ENCODE measurements around the gene TEX51. TPM values are rescaled to one million over a fixed set of nuclear protein-coding genes. Genes with fewer than 3 reads are reported as not detected.

Gene TEX51
- polyA plus RNA-seq, 1 of the 3 experiments (the other 2 are of a cell fraction): not detected

DNA sequence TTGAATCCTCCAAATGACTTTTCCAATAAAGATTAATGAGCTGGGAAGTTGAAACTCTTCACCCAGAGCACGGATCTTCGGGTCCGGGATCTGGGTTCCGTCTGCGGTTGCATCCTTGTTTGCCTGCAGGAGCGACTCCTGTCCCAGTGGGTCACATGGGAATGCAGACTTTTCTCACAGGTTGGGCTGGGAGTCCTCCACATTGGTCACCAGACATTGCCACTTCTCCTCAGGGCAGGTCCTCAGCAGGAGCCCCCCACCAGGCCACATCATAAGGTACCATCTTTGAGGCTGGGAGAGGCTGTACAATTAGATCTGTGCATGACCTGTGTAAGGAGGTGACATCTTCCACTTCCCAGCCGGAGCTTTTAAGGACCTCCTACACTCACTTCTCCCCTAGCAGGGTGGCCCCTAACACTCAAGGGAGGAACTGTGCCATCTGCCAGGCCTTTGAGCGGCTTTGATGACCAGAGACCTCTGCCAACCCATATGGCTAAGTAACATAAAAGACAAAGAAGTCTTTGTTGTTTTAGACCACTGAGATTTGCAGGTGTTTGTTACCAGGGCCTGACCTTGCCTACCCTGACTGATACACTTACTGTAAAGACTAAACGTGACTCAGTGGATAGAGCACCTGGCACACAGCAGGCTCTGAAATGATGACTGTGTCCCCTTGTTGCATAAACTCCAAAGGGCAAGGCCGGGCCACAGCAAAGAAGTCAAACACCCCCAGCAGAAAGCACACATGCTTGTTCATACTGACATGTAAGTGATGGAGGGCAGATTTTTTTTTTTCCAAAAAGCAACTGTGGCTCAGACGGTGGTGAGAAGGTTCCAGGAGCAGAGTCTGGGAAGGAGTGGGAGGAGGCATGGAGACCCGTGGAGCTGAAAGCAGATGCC lies 7.9 kb upstream of the TEX51 start:
- 48% methylated on average over 12 of the region's 12 CpGs for WGBS (ENCODE audit: low lambda C conversion rate)
- Histone ChIP-seq H4K20me1 (ENCODE audit: insufficient read depth) (no peaks in the 10 kb centered on the region), H3K79me2 (ENCODE audit: insufficient read depth) (no peaks in the 10 kb centered on the region), H3K36me3 (replicated peaks in 1 of 2; ENCODE audit: control insufficient read depth in 1 of 2, insufficient read depth in 2 of 2, low read length in 1 of 2) (no peaks in the 10 kb centered on the region), H3K27me3 (ENCODE audit: insufficient read depth) (no peaks in the 10 kb centered on the region), H3K4me3 (ENCODE audit: low read depth in 2 of 2, low read length in 1 of 2) (no peak overlapping the region), H3K4me2 (no peak overlapping the region), H3K9ac (no peak overlapping the region), H3K4me1 (ENCODE audit: control insufficient read depth in 1 of 2, insufficient read depth in 2 of 2, low read depth in 1 of 2, low read length in 1 of 2) (peaks cover 0 to 16% of the 10 kb centered on the region in 2 experiments; a peak in 1 of 4 replicates), H3F3A (replicated peaks; ENCODE audit: insufficient read depth) (no peaks in the 10 kb centered on the region), H3K9me3 (no peaks in the 10 kb centered on the region), H2AFZ (ENCODE audit: low read depth) (no peak overlapping the region), H3K27ac (ENCODE audit: low read depth in 2 of 2, low read length in 1 of 2) (no peak overlapping the region), H3K9me2 (no peaks in the 10 kb centered on the region)
- DNase-seq: no peak
- CTCF ChIA-PET: interaction anchor here (1.2 kb wide), 1 partner anchor 11 kb away, joined by 3 read pairs; no protein-coding TSS in a partner anchor
- TF ChIP-seq SIN3A (IDR thresholded peaks at IDR 0.05; ENCODE audit: borderline replicate concordance, low read depth, low read length) (no peak), FOSL2 (IDR thresholded peaks at IDR 0.05; ENCODE audit: borderline replicate concordance, low read depth) (no peak), REST (IDR thresholded peaks at IDR 0.05; ENCODE audit: low read depth, low read length) (no peak), NRF1 (IDR thresholded peaks at IDR 0.05; ENCODE audit: low read depth, low read length) (no peak), ZBTB33 (IDR thresholded peaks at IDR 0.05; ENCODE audit: borderline replicate concordance, low read depth) (no peak), EP300 (IDR thresholded peaks at IDR 0.05; ENCODE audit: borderline replicate concordance in 1 of 2, low read depth in 1 of 2, low read length in 1 of 2) (no peak), TEAD4 (IDR thresholded peaks at IDR 0.05; ENCODE audit: borderline replicate concordance, insufficient read depth) (no peak), FOXJ3 (CRISPR knock-in tag; IDR thresholded peaks at IDR 0.05) (no peak), GABPA (IDR thresholded peaks at IDR 0.05; ENCODE audit: low read depth) (no peak), RAD21 (IDR thresholded peaks at IDR 0.05; ENCODE audit: low read length) (no peak), CHD2 (IDR thresholded peaks at IDR 0.05; ENCODE audit: low read length, partially characterized antibody) (no peak), CTCF (IDR thresholded peaks at IDR 0.05) (no peak), RCOR1 (IDR thresholded peaks at IDR 0.05; ENCODE audit: low read length) (no peak)
- TF ChIP-seq, protein P1, sequence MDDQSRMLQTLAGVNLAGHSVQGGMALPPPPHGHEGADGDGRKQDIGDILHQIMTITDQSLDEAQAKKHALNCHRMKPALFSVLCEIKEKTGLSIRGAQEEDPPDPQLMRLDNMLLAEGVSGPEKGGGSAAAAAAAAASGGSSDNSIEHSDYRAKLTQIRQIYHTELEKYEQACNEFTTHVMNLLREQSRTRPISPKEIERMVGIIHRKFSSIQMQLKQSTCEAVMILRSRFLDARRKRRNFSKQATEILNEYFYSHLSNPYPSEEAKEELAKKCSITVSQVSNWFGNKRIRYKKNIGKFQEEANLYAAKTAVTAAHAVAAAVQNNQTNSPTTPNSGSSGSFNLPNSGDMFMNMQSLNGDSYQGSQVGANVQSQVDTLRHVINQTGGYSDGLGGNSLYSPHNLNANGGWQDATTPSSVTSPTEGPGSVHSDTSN (IDR thresholded peaks at IDR 0.05): no peak
- TF ChIP-seq, protein P2, sequence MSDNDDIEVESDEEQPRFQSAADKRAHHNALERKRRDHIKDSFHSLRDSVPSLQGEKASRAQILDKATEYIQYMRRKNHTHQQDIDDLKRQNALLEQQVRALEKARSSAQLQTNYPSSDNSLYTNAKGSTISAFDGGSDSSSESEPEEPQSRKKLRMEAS (IDR thresholded peaks at IDR 0.05; ENCODE audit: low read depth): no peak
- POLR2A ChIA-PET: no interaction called here

Data from SK-N-SH (cell line).